ENCODE data around the gene C1QTNF3. TPM values are rescaled to one million over a fixed set of nuclear protein-coding genes. Genes with fewer than 3 reads are reported as not detected.
A peak's percentile ranks its signal among the peaks of the same experiment; 100 is the strongest.

C1QTNF3 gene
- total RNA-seq, 1 donor from 2014 or later: 1.5 TPM

- Mint-ChIP-seq H3K4me1 (ENCODE audit: low read depth) (peaks cover 31% of the 10 kb centered on the region), H3K9me3 (ENCODE audit: low read depth) (peaks cover 4% of the 10 kb centered on the region), H3K27ac (ENCODE audit: unreplicated experiment) (peak overlapping the region; percentile 60), H3K4me3 (ENCODE audit: unreplicated experiment) (peak overlapping the region; percentile 5), H3K27me3 (ENCODE audit: low read depth) (no peaks in the 10 kb centered on the region), H3K36me3 (ENCODE audit: low read depth) (peaks cover 9% of the 10 kb centered on the region)
- TF ChIP-seq CTCF (IDR thresholded peaks at IDR 0.05): no peak
- DNase-seq (ENCODE audit: low spot score): no peak
Measured at GRCh38 chr5:34053133-34053532, 10.1 kb upstream of the C1QTNF3 start.

GRCh38 chr5:34051374-34051980 lies 8.5 kb upstream of the C1QTNF3 start:
- Mint-ChIP-seq H3K27me3 (ENCODE audit: low read depth) (no peaks in the 10 kb centered on the region), H3K4me1 (ENCODE audit: low read depth) (peaks cover 33% of the 10 kb centered on the region), H3K36me3 (ENCODE audit: low read depth) (peaks cover 9% of the 10 kb centered on the region), H3K27ac (ENCODE audit: unreplicated experiment) (no peak overlapping the region), H3K4me3 (ENCODE audit: unreplicated experiment) (no peak overlapping the region), H3K9me3 (ENCODE audit: low read depth) (peaks cover 4% of the 10 kb centered on the region)
- no peak for TF ChIP-seq CTCF (IDR thresholded peaks at IDR 0.05)
- DNase-seq (ENCODE audit: low spot score): no peak

GRCh38 chr5:34047774-34048572 lies 5.0 kb upstream of the C1QTNF3 start:
- Mint-ChIP-seq H3K4me1 (ENCODE audit: low read depth) (peaks cover 34% of the 10 kb centered on the region), H3K27ac (ENCODE audit: unreplicated experiment) (no peak overlapping the region), H3K27me3 (ENCODE audit: low read depth) (no peaks in the 10 kb centered on the region), H3K9me3 (ENCODE audit: low read depth) (peaks cover 4% of the 10 kb centered on the region), H3K4me3 (ENCODE audit: unreplicated experiment) (no peak overlapping the region), H3K36me3 (ENCODE audit: low read depth) (peaks cover 9% of the 10 kb centered on the region)
- DNase-seq (ENCODE audit: low spot score): no peak
- TF ChIP-seq CTCF (IDR thresholded peaks at IDR 0.05): no peak

- no peak for DNase-seq (ENCODE audit: low spot score)
- no peak for TF ChIP-seq CTCF (IDR thresholded peaks at IDR 0.05)
- Mint-ChIP-seq H3K27me3 (ENCODE audit: low read depth) (no peaks in the 10 kb centered on the region), H3K4me1 (ENCODE audit: low read depth) (peaks cover 29% of the 10 kb centered on the region), H3K27ac (ENCODE audit: unreplicated experiment) (no peak overlapping the region), H3K9me3 (ENCODE audit: low read depth) (peaks cover 4% of the 10 kb centered on the region), H3K4me3 (ENCODE audit: unreplicated experiment) (no peak overlapping the region), H3K36me3 (ENCODE audit: low read depth) (peaks cover 9% of the 10 kb centered on the region)
Measured at GRCh38 chr5:34047143-34047542, 4.1 kb upstream of the C1QTNF3 start.

- Mint-ChIP-seq H3K27ac (ENCODE audit: unreplicated experiment) (no peak overlapping the region), H3K9me3 (ENCODE audit: low read depth) (peaks cover 4% of the 10 kb centered on the region), H3K27me3 (ENCODE audit: low read depth) (no peaks in the 10 kb centered on the region), H3K4me1 (ENCODE audit: low read depth) (peaks cover 29% of the 10 kb centered on the region), H3K4me3 (ENCODE audit: unreplicated experiment) (no peak overlapping the region), H3K36me3 (ENCODE audit: low read depth) (peaks cover 8% of the 10 kb centered on the region)
- DNase-seq (ENCODE audit: low spot score): no peak
- TF ChIP-seq CTCF (IDR thresholded peaks at IDR 0.05): no peak
Measured at GRCh38 chr5:34045996-34046395, 3.0 kb upstream of the C1QTNF3 start.
